Measurements from ENCODE around the gene HNRNPF. TPM values are rescaled to one million over a fixed set of nuclear protein-coding genes. Genes with fewer than 3 reads are reported as not detected.
A peak's percentile ranks its signal among the peaks of the same experiment; 100 is the strongest.

HNRNPF gene
- total and polyA plus RNA-seq, 12 donors = 26.4 to 113 (median 74.3) TPM

DNA sequence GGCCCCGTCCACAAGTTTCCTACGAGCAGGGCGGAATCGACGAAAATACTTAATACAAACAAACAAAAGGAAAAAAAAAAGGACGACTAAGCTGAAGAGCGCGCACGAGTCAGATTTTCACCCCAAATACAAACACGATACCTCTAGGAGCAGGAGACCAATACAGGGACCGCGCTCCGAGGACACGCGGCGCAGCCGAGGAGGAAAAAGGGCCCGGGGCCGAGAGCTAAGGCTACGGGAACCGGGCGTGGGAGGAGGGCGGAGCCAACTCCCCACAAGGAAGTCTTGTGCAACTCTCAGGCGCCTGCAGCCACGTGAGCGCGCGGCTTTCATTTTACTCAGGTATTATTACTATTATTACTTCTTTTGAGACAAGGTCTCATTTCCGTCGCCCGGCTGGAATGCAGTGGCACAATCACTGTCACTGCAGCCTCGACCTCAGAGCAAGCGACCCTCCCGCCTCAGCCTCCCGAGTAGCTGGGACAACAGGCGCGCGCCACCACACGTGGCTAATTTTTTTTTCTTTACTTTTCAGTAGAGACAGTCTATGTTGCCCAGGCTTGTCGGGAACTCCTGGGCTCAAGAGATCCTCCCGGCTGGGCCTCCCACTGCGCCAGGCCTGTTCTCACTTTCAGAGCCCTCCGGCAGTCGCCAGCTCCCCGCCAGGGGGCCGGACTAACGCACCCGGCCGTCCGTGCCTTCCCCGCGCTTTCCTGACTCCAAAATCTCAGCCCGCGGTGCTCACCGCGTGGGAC lies 1.2 kb downstream of the HNRNPF start:
- Histone ChIP-seq H3K4me3 (peak overlapping the region; percentile 52 to 93 (median 83)), H3K27ac (peak overlapping the region; percentile 96 to 100 (median 98)), H3K27me3 (no peaks in the 10 kb centered on the region), H3K4me1 (peaks cover 2 to 58% (median 46%) of the 10 kb centered on the region in 9 donors), H3K36me3 (peaks cover 0 to 14% (median 0%) of the 10 kb centered on the region in 9 donors), H3K9me3 (no peaks in the 10 kb centered on the region)
- WGBS, 2 donors = 2% methylated on average over 56 of the region's 56 CpGs
- ATAC-seq (peak; percentile 75 to 87 (median 79)), DNase-seq (peak; percentile 86 to 92)
- intact Hi-C loops (cut with DNase I) = loop anchor here in 2 of 10 donors (1.0 to 5.0 kb wide), 3 partner anchors 10 to 1590 kb away; partner anchors contain the start of gene ZNF487 (in 1 of the 2)
- peak in 7 of 9 donors; percentile 15 to 54 (median 42) for TF ChIP-seq CTCF (IDR thresholded peaks at IDR 0.05)

- intact Hi-C loops (cut with DNase I) = loop anchor here in 2 of 10 donors (1.0 to 5.0 kb wide), 2 partner anchors 10 to 1590 kb away; no protein-coding TSS in a partner anchor
- WGBS, 2 donors = 0 to 1% methylated on average over 59 of the region's 59 CpGs
- ATAC-seq (peak in 6 of 8 donors; percentile 20 to 46 (median 30)), DNase-seq (peak; percentile 50 to 67)
- H3K4me1 ChIP-seq = peaks cover 2 to 64% (median 51%) of the 10 kb centered on the region in 9 donors
- H3K4me3 ChIP-seq = peak overlapping the region; percentile 52 to 93 (median 83)
- peak overlapping the region; percentile 96 to 100 (median 98) for H3K27ac ChIP-seq
- no peak for TF ChIP-seq CTCF (IDR thresholded peaks at IDR 0.05)
- H3K9me3 ChIP-seq = no peaks in the 10 kb centered on the region
- no peaks in the 10 kb centered on the region for H3K27me3 ChIP-seq
- H3K36me3 ChIP-seq = peaks cover 0 to 18% (median 0%) of the 10 kb centered on the region in 9 donors
Observed at GRCh38 chr10:43407148-43407575, 1.8 kb downstream of the HNRNPF start.

DNA sequence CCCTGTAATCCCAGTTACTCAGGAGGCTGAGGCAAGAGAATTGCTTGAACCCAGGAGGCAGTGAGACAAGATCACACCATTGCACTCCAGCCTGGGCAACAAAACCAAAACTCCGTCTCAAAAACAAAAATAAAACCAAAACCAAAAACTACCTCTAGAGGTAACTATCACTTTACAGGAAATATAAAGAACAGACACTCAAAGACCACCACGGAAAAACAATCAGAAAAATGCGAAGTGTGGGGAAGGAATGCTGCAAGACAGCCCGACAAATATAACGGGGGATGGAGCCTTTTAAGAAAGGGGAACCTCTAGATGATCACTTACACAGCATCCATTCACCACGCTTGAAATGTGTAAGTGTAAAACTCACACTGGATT lies 4.3 kb downstream of the HNRNPF start:
- WGBS, 2 donors = 62 to 65% methylated on average over 6 of the region's 6 CpGs

More for the DNA sequence above, 4.3 kb downstream of the HNRNPF start:
- Histone ChIP-seq H3K27me3 (no peaks in the 10 kb centered on the region), H3K4me1 (peaks cover 2 to 84% (median 64%) of the 10 kb centered on the region in 9 donors), H3K36me3 (peaks cover 0 to 39% (median 0%) of the 10 kb centered on the region in 9 donors), H3K9me3 (no peaks in the 10 kb centered on the region), H3K4me3 (peak overlapping the region in 1 of 10 donors; percentile 93), H3K27ac (peak overlapping the region in 1 of 10 donors; percentile 98)
- DNase-seq (no peak), ATAC-seq (no peak)
- TF ChIP-seq CTCF (IDR thresholded peaks at IDR 0.05) = no peak
- intact Hi-C loops (cut with DNase I) = loop anchor here in 1 of 10 donors (5.0 kb wide), 1 partner anchor 1593 kb away; no protein-coding TSS in a partner anchor
